DND-41 (cell line): ENCODE results near the gene USP10.

Source experiments
- ATAC-seq: fragments of 200-7000 bp; cut with Tn5 transposase; 3 replicates; pipeline ENCODE4 v1.9.1; 2021; ENCODE audit warnings: low read depth; ENCODE audit not compliant: insufficient read depth
- DNase-seq: peaks from one replicate; pipeline ENCODE4 v3.0.0-alpha.2; 2020
- H2AFZ ChIP-seq: 2 replicates; pipeline ENCODE4 v1.6.0; 2012; ENCODE audit warnings: low read depth, low read length
- H3K27ac ChIP-seq: 2 replicates; pipeline ENCODE4 v1.5.1; 2012; ENCODE audit warnings: low read length, inconsistent platforms
- H3K27me3 ChIP-seq: fragments of 200-600 bp; sonication (generic); 2 replicates; pipeline ENCODE4 v1.6.0; 2012; ENCODE audit warnings: low read length, mild to moderate bottlenecking, inconsistent platforms; ENCODE audit not compliant: insufficient read depth, poor library complexity
- H3K36me3 ChIP-seq: 2 replicates; pipeline ENCODE4 v1.5.1; 2012; ENCODE audit warnings: low read length, inconsistent platforms; ENCODE audit not compliant: insufficient read depth
- H3K4me1 ChIP-seq: 2 replicates; pipeline ENCODE4 v1.5.1; 2012; ENCODE audit warnings: mild to moderate bottlenecking, low read length; ENCODE audit not compliant: insufficient read depth
- H3K4me2 ChIP-seq: 2 replicates; pipeline ENCODE4 v1.6.0; 2012; ENCODE audit warnings: mild to moderate bottlenecking, moderate library complexity, low read length, inconsistent platforms; ENCODE audit not compliant: insufficient read depth
- H3K4me3 ChIP-seq, 2 experiments: fragments of 200-600 bp in 1 of 2; shearing (Covaris generic) in 1 of 2; 2 replicates each; pipeline ENCODE4 v1.5.1; 2012 to 2016; ENCODE audit warnings: inconsistent platforms in 2 of 2, low read length in 2 of 2, mild to moderate bottlenecking in 2 of 2, low read depth in 1 of 2, moderate library complexity in 1 of 2
- H3K79me2 ChIP-seq: 2 replicates; pipeline ENCODE4 v1.6.0; 2012; ENCODE audit warnings: low read length, inconsistent platforms; ENCODE audit not compliant: insufficient read depth
- H3K9ac ChIP-seq: 2 replicates; pipeline ENCODE4 v1.6.0; 2012; ENCODE audit warnings: low read depth, mild to moderate bottlenecking, inconsistent platforms, low read length, moderate library complexity
- H3K9me3 ChIP-seq: 2 replicates; pipeline ENCODE4 v1.5.1; 2012; ENCODE audit warnings: low read length, moderate library complexity, mild to moderate bottlenecking, inconsistent platforms; ENCODE audit not compliant: insufficient read depth, severe bottlenecking
- H4K20me1 ChIP-seq: 2 replicates; pipeline ENCODE4 v1.6.0; 2012; ENCODE audit warnings: low read length; ENCODE audit not compliant: insufficient read depth
- CTCF ChIP-seq: IDR thresholded peaks from 2 replicates; pipeline ENCODE4 v1.5.1; 2012; ENCODE audit warnings: borderline replicate concordance, low read length, moderate library complexity, mild to moderate bottlenecking; ENCODE audit not compliant: poor library complexity, severe bottlenecking; ENCODE audit errors: extremely low read depth
- EZH2 ChIP-seq: IDR thresholded peaks from 3 replicates; pipeline ENCODE4 v1.6.1; 2012; ENCODE audit warnings: borderline replicate concordance, low read depth, mild to moderate bottlenecking, moderate library complexity, low read length, inconsistent platforms; ENCODE audit not compliant: severe bottlenecking

USP10 gene

GRCh38 chr16:84663433-84664101, 36.2 kb upstream of the USP10 start:
- Histone ChIP-seq H3K27ac (no peak overlapping the region), H3K27me3 (no peaks in the 10 kb centered on the region), H3K4me3 (no peak overlapping the region), H3K4me1 (no peaks in the 10 kb centered on the region), H4K20me1 (peaks cover 3% of the 10 kb centered on the region), H2AFZ (no peak overlapping the region), H3K79me2 (no peaks in the 10 kb centered on the region), H3K4me2 (no peak overlapping the region), H3K36me3 (peaks cover 60% of the 10 kb centered on the region), H3K9ac (no peak overlapping the region), H3K9me3 (no peaks in the 10 kb centered on the region)
- TF ChIP-seq EZH2 (no peak), CTCF (no peak)
- ATAC-seq, result no peak
- DNase-seq, result no peak

GRCh38 chr16:84665359-84665758, 34.4 kb upstream of the USP10 start:
- Histone ChIP-seq H3K79me2 (no peaks in the 10 kb centered on the region), H3K4me1 (no peaks in the 10 kb centered on the region), H4K20me1 (peaks cover 3% of the 10 kb centered on the region), H3K27ac (no peak overlapping the region), H3K36me3 (peaks cover 42% of the 10 kb centered on the region), H2AFZ (no peak overlapping the region), H3K4me2 (no peak overlapping the region), H3K27me3 (no peaks in the 10 kb centered on the region), H3K4me3 (no peak overlapping the region), H3K9ac (no peak overlapping the region), H3K9me3 (no peaks in the 10 kb centered on the region)
- DNase-seq (no peak), ATAC-seq (no peak)
- TF ChIP-seq CTCF, result no peak
- no peak for TF ChIP-seq EZH2

- Histone ChIP-seq H2AFZ (no peak overlapping the region), H3K27me3 (no peaks in the 10 kb centered on the region), H3K36me3 (peaks cover 38% of the 10 kb centered on the region), H3K4me2 (no peak overlapping the region), H3K4me3 (no peak overlapping the region), H3K9me3 (no peaks in the 10 kb centered on the region), H3K27ac (no peak overlapping the region), H3K79me2 (no peaks in the 10 kb centered on the region), H4K20me1 (peaks cover under 1% of the 10 kb centered on the region), H3K9ac (no peak overlapping the region), H3K4me1 (no peaks in the 10 kb centered on the region)
- ATAC-seq (no peak), DNase-seq (no peak)
- TF ChIP-seq EZH2 (no peak), CTCF (no peak)
These were observed 34.0 kb upstream of the USP10 start for GRCh38 chr16:84665843-84666242.
